ENCODE data around the gene ARMC12. TPM values are rescaled to one million over a fixed set of nuclear protein-coding genes. Genes with fewer than 3 reads are reported as not detected.

ARMC12 gene
- total RNA-seq, 1 experiment from 2014 or later, result 1.0 TPM

- Mint-ChIP-seq H3K9me3 (peaks cover 5% of the 10 kb centered on the region), H3K27ac (no peak overlapping the region), H3K27me3 (ENCODE audit: low read depth) (no peaks in the 10 kb centered on the region), H3K4me1 (peaks cover 8% of the 10 kb centered on the region), H3K4me3 (no peak overlapping the region), H3K36me3 (no peaks in the 10 kb centered on the region)
- POLR2A ChIA-PET, result no interaction called here
- no peak for TF ChIP-seq MXD4 (CRISPR knock-in tag; IDR thresholded peaks at IDR 0.05; ENCODE audit: borderline replicate concordance)
- TF ChIP-seq PRRX2 (CRISPR knock-in tag; IDR thresholded peaks at IDR 0.05), result no peak
- no peak for TF ChIP-seq ATF2 (CRISPR knock-in tag; IDR thresholded peaks at IDR 0.05; ENCODE audit: borderline replicate concordance, low read depth)
- TF ChIP-seq RELA (CRISPR knock-in tag; IDR thresholded peaks at IDR 0.05; ENCODE audit: borderline replicate concordance), result no peak
- no peak for TF ChIP-seq GABPB1 (CRISPR knock-in tag; IDR thresholded peaks at IDR 0.05)
- no peak for TF ChIP-seq FOXJ3 (CRISPR knock-in tag; IDR thresholded peaks at IDR 0.05; ENCODE audit: borderline replicate concordance)
- TF ChIP-seq USF2 (CRISPR knock-in tag; IDR thresholded peaks at IDR 0.05), result no peak
- no peak for TF ChIP-seq ZNF671 (CRISPR knock-in tag; IDR thresholded peaks at IDR 0.05)
- no peak for TF ChIP-seq IRF1 (CRISPR knock-in tag; IDR thresholded peaks at IDR 0.05)
- TF ChIP-seq ZNF416 (CRISPR knock-in tag; IDR thresholded peaks at IDR 0.05), result no peak
- TF ChIP-seq ATF1 (CRISPR knock-in tag; IDR thresholded peaks at IDR 0.05), result no peak
- no peak for DNase-seq (ENCODE audit: low spot score)
- CTCF ChIA-PET, result interaction anchor here (1.4 kb wide), 1 partner anchor 159 kb away, joined by 4 read pairs; no protein-coding TSS in a partner anchor
- no peak for ATAC-seq
These were observed 25.1 kb upstream of the ARMC12 start for GRCh38 chr6:35711731-35712130.

- Mint-ChIP-seq H3K27ac (no peak overlapping the region), H3K4me3 (no peak overlapping the region), H3K36me3 (no peaks in the 10 kb centered on the region), H3K4me1 (peaks cover 23% of the 10 kb centered on the region), H3K27me3 (ENCODE audit: low read depth) (no peaks in the 10 kb centered on the region; the same call in none of the 2 replicates), H3K9me3 (peaks cover 5% of the 10 kb centered on the region)
- ChIA-PET POLR2A (interaction anchor here (0.7 kb wide), 1 partner anchor 20 kb away, joined by 3 read pairs; no protein-coding TSS in a partner anchor), CTCF (interaction anchor here (1.1 to 1.4 kb wide), 3 partner anchors 69 to 191 kb away, joined by 3 to 4 read pairs (median 3); no protein-coding TSS in a partner anchor)
- DNase-seq (ENCODE audit: low spot score) (no peak), ATAC-seq (no peak)
- TF ChIP-seq NR1H2 (CRISPR knock-in tag; IDR thresholded peaks at IDR 0.05) (no peak), E2F5 (CRISPR knock-in tag; IDR thresholded peaks at IDR 0.05) (no peak), E2F4 (CRISPR knock-in tag; IDR thresholded peaks at IDR 0.05; ENCODE audit: borderline replicate concordance, low read depth) (no peak), CTCF (IDR thresholded peaks at IDR 0.05) (no peak), HMGXB4 (CRISPR knock-in tag; IDR thresholded peaks at IDR 0.05) (no peak), ZBTB43 (CRISPR knock-in tag; IDR thresholded peaks at IDR 0.05) (no peak), MAX (CRISPR knock-in tag; IDR thresholded peaks at IDR 0.05) (no peak), ZNF281 (CRISPR knock-in tag; IDR thresholded peaks at IDR 0.05) (no peak), TEAD1 (CRISPR knock-in tag; IDR thresholded peaks at IDR 0.05) (no peak)
These were observed 23.6 kb upstream of the ARMC12 start for GRCh38 chr6:35713006-35713767.
